ENCODE results near the gene CRX.
"Not testable (repeated sequence)": the region's sequence is repeated elsewhere in the genome, so short reads cannot be mapped to it uniquely, and the experiment has no call there.

CRX gene

DNA sequence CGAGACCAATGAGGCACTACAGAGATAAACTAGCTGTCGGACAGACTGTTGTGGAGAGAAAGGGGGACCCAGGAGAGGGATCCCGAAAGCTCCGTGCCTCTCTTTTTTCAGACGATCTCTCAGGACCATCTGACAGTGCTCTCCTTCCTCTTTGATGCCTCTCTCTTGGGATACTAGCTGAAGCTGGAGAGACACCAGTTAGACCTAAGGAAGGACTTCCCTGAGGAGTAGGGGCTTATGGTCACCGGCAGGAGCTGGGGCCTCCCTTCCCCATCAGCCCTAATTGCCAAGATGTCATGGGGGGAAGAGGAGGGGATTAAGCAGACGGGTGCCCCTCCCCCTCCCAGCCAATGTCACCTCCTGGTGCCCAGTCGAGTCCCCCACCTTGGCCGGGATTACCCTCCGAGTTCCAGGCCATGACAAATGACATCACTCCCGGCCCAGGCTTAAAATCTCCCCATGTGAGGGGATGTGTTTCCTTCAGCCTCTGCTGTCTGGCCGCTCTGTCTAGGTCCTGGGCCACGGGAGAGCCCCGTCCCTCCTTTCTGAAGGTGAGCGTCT, at the start of gene CRX:
TSS of gene CRX (plus strand) at position 478 of the 561 bp plus-strand sequence. CDS start 12,507 bp downstream, outside the sequence.
- DNase-seq (ENCODE audit: low read depth, low spot score): no peak
- no peak within 1 kb of the TSS for H3K27ac ChIP-seq

DNA sequence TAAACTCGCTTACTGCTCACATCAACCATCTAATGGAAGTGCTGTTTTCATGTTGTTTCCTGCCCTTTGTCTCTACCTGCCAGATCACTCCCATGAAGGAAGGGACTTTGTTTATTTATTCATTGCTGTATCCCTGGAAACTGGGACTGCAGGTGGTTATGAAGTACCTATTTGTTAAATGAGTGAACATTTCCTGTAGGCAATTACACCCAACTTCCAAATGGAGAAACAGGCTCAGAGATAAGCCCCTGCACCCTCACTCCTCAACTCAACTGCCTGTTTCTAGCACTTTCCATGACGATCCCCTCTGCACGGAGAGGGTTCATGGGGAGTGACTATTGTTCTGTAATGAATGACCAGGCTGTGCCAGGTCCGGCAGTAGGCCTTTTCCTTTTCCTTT, 45.2 kb upstream of the CRX start:
- peak; percentile 97 for DNase-seq (ENCODE audit: low read depth, low spot score)
- peak overlapping the region; percentile 74 for H3K27ac ChIP-seq

DNA sequence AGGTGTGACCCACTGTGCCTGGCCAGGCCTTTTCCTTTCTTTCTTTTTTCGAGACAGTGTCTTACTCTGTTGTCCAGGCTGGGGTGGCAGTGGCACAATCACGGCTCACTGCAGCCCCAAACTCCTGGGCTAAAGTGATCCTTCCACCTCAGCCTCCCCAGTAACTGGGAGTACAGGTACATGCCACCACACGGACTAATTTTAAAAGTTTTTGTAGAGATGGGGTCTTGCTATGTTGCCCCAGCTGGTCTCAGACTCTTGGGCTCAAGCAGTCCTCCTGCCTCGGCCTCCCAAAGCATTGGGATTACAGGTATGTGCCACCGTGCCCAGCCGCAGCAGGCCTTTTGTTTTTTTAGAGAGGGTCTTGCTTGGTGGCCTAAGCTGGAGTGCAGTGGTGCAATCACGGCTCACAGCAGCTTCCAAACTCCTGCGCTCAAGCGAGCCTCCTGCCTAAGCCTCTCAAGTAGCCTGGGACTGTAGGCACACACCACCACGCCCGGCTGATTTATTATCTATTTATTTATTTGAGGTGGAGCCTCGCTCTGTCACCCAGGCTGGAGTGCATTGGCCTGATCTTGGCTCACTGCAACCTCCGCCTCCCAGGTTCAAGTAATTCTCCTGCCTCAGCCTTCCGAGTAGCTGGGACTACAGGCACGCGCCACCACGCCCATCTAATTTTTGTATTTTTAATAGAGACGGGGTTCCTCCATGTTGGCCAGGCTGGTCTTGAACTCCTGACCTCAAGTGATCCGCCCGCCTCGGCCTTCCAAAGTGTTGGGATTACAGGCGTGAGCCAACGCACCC, 44.3 kb upstream of the CRX start:
- not testable (repeated sequence) for DNase-seq (ENCODE audit: low read depth, low spot score)
- H3K27ac ChIP-seq: peak overlapping the region; percentile 74

DNA sequence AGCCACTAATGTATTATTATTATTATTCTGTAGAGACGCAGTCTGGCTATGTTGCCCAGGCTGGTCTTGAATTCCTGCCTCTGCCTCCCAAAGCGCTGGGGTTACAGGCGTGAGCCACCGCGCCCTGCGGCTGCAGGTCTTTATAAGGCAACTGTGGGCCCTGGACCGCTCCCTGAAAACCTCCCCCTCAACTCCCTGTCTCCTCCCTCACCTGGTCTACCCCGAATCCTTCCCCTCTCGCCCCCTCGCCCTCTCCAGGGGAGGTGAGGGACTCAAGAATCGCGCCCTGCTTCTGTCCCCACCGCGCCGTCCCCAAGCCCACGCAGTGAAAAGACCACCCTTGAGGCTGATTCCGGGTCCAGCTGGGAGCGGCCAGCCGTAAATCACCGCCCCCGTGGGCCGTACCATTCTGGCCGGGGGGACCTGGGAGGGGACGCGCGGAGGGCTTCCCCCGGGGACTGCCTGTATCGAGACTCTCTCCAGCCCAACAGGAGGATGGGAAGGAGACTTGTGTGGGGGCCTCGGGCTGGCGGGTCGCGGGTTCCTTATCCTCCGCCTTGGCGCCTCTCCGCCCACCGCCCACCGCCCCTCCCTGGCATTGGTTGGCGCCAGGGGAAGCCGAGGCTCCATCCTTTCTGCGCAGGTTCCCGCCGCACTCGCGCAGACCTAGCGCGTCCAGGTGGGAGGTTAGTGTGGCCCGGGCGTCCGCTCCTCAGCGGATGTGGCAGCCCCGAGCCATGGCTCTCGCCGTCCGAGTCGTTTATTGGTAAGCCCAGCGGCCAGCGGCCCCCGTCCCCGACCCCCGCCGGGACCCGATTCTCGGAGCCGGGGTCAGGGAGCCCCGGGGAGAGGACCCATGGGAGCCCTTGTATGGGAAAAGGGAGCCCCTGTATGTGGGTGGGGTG, 43.4 kb upstream of the CRX start, which contains the start of gene SELENOW:
TSS of gene SELENOW (plus strand) at position 655 of the 905 bp plus-strand sequence. CDS start at position 738, 83 bp downstream.
- no peak for DNase-seq (ENCODE audit: low read depth, low spot score)
- peak within 1 kb of the TSS; percentile 74 for H3K27ac ChIP-seq

DNA sequence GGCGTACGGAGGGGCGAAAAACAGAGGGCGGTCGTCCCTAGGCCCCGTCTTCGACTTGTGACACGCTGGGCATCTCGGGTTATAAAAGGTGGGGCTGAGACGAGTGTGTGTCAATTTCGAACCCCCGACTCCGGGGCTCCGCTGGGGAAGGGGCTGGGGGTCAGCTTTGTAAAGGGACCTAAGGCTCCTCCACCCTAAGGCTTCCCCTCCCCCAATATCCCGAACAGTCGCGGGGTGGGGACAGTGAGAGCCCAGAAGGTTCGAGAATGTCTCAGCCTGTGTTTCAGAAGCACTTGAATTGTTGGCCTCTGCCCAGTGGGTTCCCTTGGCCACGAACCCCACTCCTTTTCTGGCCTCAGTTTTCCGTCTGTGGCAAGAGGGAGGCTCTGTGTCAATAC, 42.8 kb upstream of the CRX start:
- no peak for DNase-seq (ENCODE audit: low read depth, low spot score)
- peak overlapping the region; percentile 74 for H3K27ac ChIP-seq

DNA sequence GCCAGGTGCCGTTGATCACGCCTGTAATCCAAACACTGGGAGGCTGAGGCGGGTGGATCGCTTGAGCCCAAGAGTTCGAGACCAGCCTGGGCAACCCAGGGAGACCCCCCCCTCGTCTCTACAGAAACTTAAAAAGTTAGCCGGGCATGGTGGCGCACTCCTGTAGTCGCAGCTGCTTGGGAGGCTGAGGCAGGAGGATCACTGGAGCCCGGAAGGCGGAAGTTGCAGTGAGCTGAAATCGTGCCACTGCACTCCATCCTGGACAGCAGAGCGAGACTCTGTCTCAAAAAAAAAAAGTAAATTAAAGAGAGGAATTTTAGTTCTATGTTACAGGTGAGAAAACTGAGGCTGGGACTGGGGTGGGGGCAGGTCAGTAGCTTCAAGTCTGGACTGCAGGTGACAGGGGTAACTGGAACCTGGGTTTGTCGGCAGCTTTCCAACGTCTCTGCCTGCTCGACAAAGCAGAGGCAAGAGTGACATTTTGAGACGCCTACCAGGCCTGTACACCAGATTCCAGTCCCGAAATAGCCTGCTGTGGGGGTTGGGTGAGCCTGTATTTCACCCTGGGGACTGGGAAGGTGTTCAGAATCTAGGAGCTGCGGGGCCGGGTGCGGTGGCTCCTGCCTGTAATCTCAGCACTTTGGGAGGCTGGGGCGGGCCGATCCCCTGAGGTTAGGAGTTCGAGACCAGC, 42.1 kb upstream of the CRX start:
- DNase-seq (ENCODE audit: low read depth, low spot score): no peak
- H3K27ac ChIP-seq: no peak overlapping the region

DNA sequence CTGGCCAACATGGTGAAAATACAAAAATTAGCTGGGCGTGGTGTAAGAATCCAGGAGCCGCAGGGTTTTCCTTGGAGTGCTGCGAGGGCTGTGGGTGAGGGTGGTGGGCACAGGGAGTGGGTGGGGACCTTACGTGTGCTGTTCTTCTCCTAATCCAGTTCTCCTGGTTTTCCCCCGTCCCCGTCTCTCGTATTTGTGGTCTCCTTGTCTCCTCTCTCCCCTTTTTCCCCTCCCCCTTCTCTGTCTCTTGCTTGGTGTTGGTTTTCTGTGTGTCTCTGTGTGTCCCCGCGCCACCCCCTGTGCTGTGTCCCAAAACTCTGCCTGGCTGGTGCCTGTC, 41.6 kb upstream of the CRX start:
- no peak overlapping the region for H3K27ac ChIP-seq
- no peak for DNase-seq (ENCODE audit: low read depth, low spot score)

DNA sequence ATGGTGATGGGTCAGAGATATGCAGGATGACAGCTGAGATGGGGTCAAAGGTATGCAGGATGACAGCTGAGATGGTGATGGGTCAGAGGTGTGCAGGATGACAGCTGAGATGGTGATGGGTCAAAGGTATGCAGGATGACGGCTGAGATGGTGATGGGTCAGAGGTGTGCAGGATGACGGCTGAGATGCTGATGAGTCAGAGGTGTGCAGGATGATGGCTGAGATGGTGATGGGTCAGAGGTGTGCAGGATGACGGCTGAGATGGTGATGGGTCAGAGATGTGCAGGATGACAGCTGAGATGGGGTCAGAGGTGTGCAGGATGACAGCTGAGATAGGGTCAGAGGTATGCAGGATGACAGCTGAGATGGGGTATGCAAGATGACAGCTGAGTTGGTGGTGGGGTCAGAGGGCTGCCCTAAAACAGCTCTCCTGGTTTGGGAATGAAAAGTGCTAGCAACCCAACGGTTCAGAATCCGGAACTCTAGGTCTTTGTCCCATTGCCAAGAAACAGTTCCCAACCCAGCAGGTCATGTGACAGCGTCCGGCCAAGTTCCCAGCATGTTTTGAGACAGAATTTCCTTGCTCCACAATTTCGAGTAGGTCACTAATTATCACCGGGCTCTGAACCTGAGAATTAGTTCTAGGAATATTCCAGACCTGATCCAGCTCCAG, 40.0 kb upstream of the CRX start:
- H3K27ac ChIP-seq: no peak overlapping the region
- DNase-seq (ENCODE audit: low read depth, low spot score): no peak

DNA sequence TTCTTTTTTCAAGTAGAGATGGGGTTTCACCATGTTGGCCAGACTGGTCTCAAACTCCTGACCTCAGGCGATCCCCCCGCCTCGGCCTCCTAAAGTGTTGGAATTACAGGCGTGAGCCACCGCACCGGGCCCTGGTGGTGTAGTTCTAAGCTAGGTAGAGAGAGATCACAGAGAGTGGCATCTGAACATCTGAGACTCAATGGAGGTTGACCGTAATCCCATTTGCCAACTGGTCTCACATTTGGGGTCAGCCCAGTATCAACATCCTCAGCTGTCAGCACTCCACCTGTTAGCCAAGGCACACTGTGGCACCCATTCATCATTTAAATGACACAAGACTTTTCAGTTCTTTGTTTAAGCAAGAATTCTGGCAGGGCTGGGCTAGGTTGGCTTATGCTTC, 35.2 kb upstream of the CRX start:
- no peak overlapping the region for H3K27ac ChIP-seq

DNA sequence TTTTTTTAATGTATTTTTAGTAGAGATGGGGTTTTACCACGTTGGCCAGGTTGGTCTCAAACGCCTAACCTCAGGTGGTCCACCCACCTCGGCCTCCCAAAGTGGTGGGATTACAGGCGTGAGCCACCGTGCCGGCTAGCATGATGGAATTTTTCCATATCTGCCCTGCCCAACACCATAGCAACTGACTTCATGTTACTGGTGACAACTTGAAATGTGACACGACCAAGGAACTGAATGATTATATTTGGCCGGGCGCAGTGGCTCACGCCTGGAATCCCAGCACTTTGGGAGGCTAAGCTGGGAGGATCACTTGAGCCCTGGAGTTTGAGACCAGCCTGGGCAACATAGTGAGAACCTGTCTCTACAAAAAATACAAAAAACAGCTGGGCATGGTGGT, 34.4 kb upstream of the CRX start:
- not testable (repeated sequence) for H3K27ac ChIP-seq; DNase-seq (ENCODE audit: low read depth, low spot score)

More for the DNA sequence above, 35.2 kb upstream of the CRX start:
- DNase-seq (ENCODE audit: low read depth, low spot score): no peak

DNA sequence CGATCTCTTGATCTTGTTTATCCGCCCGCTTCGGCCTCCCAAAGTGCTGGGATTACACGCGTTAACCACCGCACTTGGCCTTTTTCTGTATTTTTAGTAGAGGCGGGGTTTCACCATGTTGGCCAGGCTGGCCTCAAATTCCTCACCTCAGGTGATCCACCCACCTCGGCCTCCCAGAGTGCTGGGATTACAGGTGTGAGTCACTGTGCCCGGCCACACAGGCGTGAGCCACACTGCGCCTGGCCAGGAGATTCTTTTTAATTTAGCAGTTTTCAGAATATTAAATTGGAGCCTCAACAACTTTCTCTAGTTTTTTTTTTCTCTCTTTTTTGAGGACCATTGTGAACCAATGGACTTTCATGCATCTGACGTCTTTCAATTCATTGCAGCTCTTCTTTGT, 31.9 kb upstream of the CRX start:
- not testable (repeated sequence) for DNase-seq (ENCODE audit: low read depth, low spot score)

DNA sequence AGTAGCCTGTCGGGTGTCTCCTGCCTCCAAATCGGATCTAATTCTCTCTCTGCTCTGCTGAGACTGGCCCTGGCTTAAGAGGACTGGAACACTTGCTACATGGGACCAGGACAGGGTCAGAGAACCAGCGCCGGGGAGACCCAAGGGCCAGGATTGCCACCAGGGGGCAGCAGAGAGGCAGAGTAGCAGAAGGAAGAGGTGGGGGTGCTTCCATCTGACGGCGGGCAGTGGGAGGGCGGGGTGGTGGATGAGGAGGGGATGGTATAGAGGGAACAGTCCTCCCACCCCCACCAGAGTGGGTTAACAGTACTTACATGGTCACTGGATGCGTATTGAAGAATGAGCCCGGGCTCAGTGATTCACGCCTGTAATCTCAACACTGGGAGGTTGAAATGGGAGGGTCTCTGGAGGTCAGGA, 31.3 kb upstream of the CRX start:
- DNase-seq (ENCODE audit: low read depth, low spot score): no peak
- H3K27ac ChIP-seq: no peak overlapping the region

More for the DNA sequence above, 31.9 kb upstream of the CRX start:
- H3K27ac ChIP-seq: not testable (repeated sequence)

DNA sequence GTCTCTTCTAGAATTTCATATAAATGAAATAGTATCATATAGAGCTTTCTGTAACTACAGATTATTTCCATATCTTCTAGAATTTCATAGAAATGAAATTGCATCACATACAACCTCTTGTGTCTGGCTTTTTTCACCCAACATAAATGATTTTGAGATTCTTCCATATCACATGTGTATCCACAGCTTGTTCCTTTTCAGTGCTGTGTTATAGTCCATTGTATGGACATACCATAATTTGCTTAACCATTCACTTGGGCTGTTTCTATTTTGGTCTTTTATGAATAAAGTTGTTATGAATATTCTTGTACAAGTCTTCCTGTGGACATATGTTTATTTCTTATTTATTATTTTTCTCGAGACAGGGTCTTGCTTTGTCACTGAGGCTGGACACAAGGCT, 29.1 kb upstream of the CRX start:
- no peak overlapping the region for H3K27ac ChIP-seq
- DNase-seq (ENCODE audit: low read depth, low spot score): no peak

DNA sequence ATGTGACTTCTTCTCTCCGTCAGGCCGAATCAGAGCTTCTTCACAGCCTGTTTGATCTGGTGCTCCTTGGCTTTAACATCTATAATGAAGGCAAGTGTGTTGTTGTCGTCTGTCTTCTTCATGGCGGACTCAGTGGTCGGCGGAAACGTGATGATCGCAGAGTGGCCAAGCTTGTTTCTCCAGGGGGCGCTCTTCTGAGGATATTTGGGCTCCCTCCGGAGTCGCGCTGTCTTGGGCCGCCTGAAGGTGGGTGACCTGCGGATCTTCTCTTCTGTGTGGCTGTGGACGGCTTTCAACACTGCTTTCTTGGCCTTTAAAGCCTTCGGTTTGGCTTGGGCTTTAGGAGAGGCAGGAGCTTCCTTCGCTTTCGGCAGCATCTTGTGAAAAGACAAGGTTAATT, 27.2 kb upstream of the CRX start:
- no peak for DNase-seq (ENCODE audit: low read depth, low spot score)
- no peak overlapping the region for H3K27ac ChIP-seq

DNA sequence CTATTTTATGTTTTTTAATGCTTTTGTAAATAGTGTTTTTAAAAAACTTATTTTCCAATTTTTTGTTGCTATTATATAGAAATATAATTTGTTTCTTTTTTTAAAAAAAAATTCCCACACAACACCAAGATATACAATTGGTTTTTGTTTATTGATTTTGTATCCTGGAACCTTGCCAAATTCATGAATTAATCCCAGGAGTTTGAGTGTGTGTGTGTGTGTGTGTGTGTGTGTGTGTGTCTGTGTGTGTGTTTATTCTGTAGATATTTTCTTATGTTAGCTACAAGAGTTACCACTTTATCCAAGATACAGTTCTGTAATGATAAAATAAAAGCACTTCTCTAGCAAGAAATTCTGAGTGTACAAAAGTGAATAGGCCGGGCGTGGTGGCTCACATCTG, 25.0 kb upstream of the CRX start:
- H3K27ac ChIP-seq: no peak overlapping the region
- DNase-seq (ENCODE audit: low read depth, low spot score): no peak

DNA sequence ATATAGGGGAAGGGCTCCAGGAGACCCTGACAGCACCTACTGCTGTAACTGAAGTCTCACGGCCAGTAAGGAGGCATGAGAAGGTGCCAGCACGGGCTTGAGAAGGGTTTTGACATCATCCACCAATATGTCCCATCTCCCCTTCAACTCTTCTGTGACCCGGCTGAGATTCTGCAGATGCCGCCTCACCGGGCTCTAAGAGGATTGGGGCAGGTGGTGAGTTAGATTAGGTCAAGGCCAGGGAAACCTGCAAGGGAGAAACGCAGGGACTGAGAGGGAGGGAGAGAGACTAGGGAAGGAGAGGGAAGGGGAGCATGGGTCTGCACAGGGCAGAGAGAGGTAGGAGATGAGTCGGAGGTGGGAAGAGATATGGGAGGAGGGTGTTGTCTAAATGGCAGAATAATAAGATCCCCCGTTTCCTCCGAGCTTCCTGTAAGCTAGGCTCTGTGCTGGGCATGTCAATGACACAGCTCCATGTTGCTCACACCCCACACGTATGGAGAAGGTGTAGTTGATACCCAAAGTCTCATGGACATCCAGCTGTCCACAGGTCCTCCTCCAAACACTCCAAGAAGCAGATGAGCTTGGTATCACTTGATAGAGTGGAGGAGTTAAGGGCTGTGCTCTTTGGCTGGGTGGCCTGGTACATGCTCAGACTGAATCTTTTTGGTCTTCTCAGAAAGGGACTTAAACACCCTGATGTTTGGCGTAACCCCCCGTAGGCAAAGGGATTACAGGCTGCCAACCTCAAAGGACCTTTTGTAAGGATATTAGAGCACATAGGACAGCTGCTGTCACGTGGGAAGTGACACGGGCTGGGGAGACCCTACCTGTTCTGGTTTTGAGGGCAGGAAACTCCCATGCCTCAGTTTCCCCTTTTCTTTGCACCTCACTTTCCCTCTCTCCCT, 23.5 kb upstream of the CRX start:
- no peak overlapping the region for H3K27ac ChIP-seq
- DNase-seq (ENCODE audit: low read depth, low spot score): no peak

DNA sequence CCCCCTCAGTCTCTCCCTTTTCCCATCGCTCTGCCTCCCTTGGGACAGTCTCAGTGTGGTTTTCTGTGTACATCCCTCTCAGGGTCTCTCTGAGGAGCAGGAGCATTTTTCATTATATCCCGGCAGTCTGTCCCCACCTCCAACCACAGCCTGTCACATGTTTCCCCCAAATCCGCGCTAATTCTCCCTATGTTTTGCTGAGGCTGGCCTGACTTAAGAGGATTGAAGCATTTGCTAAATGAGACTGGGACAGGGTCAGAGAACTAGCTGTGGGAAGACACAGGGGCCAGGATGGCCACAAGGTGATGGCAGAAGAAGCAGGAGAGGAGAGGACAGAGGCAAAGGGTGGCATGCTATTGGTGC, 22.9 kb upstream of the CRX start:
- DNase-seq (ENCODE audit: low read depth, low spot score): no peak
- H3K27ac ChIP-seq: no peak overlapping the region

DNA sequence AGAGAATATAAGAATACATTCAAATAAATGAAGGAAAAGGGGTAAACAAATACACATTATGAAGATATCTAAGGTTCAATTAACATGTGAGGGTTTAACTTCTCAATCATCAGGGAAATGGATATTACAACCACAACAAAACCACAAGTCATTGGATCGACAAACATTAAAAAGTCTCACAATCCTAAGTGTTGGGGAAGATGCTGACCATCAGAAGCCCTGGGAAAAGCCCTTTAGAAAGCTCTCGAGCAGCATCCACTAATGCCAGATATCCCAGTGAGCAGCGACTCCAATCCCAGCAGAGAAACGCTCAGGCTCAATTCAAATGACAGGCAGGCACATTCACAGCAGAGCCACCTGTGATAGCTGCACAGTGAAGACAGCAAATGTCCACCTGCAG, 20.5 kb upstream of the CRX start:
- no peak for DNase-seq (ENCODE audit: low read depth, low spot score)
- no peak overlapping the region for H3K27ac ChIP-seq

DNA sequence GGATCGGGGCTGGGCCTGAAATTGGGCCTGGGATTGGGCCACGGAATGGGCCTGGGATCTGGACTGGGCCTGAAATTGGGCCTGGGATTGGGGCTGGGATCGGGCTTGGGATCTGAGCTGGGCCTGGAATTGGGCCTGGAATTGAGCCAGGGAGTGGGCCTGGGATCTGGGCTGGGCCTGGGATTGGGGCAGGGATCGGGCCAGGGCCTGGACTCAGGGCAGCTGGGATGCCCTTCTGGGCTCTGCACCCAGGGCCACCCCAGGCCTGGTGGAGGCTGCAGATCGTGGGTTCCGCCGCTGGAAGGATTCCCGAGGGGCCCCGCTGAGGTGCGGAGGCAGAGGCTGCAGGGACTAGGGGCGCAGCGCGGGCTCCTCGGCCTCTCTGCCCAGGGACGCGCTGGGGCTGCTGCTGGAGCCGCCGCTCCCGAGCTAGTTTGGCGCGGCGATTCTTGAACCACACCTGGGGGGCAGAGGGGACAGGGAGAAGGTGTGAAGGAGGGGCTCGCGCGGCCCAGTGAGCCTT, 19.2 kb upstream of the CRX start:
- no peak for DNase-seq (ENCODE audit: low read depth, low spot score)

More for the DNA sequence above, 19.2 kb upstream of the CRX start:
- H3K27ac ChIP-seq: no peak overlapping the region
